ENCODE results near the gene PTPRT.

DNA sequence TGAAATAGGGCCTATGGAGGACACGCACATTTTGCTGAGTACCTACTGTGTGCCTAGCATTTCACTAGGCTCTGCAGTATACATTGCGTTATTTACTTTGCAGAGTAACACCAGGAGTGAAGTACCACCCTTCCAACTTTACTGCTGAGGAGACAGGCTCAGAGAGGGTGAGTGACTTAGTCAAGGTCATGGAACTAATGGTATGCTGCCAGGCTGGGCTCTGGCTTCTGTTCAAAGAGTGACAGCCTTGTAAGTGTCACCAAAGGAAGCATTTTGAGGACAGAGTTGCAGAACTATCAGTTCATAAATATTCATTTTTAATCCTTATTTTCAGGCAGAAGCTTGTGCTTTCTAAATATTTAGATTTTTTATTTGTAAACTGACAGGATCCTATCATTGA is 816.7 kb downstream of the PTPRT start:
- no peak for TF ChIP-seq EZH2phosphoT487 (IDR thresholded peaks at IDR 0.05; ENCODE audit: low read length)
- TF ChIP-seq, protein P1, sequence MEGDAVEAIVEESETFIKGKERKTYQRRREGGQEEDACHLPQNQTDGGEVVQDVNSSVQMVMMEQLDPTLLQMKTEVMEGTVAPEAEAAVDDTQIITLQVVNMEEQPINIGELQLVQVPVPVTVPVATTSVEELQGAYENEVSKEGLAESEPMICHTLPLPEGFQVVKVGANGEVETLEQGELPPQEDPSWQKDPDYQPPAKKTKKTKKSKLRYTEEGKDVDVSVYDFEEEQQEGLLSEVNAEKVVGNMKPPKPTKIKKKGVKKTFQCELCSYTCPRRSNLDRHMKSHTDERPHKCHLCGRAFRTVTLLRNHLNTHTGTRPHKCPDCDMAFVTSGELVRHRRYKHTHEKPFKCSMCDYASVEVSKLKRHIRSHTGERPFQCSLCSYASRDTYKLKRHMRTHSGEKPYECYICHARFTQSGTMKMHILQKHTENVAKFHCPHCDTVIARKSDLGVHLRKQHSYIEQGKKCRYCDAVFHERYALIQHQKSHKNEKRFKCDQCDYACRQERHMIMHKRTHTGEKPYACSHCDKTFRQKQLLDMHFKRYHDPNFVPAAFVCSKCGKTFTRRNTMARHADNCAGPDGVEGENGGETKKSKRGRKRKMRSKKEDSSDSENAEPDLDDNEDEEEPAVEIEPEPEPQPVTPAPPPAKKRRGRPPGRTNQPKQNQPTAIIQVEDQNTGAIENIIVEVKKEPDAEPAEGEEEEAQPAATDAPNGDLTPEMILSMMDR (IDR thresholded peaks at IDR 0.05; ENCODE audit: low read length): no peak

All from MM.1S (cell line).